Effector CD8-positive, alpha-beta T cell (primary cell): ENCODE data around the gene SHROOM4.

Experiments
- DNase-seq: peaks from one replicate; lab custom pipeline; 2025; lab: John Stamatoyannopoulos, UW

SHROOM4 gene

DNA sequence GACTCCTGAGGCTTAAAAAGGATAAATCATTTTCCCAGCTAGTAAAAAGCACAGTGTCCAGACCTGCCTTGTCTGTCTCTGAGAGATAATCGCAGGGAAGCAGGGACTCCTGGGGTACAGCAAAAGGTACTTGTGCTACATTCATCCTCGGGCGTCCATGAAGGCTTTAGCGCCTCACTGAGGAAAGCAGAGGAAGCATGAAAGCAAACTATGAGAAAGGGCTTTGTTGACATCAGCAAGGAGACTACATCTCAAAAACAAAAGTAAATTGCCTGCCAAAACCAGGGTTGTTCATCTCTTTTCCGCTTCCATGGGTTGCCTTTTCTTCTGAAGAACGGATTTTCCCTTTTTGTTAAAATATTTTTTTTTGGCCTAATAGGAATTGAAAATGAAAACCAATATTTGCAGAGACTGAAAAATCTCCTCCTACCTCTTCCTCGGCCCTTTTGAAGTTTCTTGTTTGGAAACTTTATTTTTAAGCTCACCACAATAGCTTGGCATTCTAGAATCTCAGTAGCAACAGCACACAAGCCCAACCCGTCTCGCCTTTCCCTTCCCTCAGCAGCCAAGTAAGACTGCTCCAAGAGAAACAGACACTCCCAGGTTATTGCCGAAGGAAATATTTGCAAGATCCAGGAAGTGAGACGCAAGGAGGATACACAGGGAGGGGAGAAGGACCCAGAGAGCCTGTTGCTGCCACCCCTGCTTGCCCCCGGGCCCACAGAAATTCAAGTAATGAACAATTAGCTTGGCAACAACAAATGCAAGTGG lies 195.0 kb downstream of the SHROOM4 start:
- no peak for DNase-seq

DNA sequence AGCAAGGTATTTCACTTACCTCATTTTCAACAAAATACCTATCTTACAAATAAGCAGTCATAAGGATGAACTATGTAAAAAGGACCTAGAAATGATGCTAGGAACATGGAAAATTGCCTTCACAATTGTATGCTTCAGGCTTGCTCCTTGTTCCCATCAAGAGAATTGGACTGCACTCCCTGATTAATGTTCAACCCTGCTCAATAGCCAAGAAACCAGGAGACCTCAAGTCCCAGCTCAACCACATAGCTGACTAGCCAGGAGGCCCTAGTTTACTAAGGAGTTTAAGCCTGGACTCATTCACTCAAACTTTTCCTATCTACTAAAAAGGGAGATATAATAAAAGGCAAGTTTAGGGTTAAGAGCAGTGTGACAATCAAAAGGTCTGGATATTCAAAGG lies 196.8 kb downstream of the SHROOM4 start:
- DNase-seq, result no peak

DNA sequence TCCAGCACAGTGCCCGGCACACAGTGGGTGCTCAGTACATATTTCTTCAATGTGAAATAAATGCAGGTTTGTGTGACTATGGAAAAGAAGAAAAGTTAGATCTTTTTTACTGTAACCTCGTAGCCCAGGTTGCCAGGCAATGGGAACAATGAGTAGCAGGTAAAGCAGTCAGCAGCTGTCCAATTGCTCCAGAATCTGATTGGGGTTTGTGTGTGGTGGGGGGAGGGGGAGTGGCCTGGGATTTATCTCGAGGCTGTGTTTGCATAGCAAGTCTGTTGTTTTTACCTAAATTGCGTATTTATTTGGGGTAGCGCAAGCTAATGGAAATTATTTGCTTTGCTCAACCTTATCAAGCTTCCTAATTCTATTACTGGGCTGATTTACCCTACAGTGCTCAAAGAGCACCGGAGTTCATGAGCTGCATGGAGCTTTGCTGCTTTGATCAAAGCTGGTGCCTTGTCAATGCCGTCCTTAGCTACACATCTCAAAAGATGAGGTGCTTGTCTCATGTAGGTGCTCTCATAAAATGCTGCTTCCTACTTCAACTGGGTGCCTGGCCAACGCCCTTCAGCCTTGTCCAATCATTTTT lies 198.3 kb downstream of the SHROOM4 start:
- no peak for DNase-seq

DNA sequence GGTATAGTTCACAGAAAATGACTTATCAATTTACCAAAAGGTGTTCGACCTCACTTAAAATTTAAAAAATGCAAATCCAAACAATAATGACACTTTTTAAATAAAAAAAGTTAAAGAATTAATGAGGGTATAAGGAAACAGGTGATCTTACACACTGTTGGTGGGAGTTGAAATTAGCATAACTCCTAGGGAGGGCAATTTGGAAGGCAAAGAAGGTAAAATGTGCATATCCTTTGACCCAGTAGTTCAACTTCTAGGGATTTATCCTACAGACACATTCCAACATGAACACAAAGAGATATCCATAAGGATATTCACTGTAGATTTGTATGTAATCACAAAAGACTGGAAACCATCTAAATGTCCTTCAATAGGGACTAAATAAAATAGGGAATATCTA lies 199.5 kb downstream of the SHROOM4 start:
- DNase-seq, result no peak

DNA sequence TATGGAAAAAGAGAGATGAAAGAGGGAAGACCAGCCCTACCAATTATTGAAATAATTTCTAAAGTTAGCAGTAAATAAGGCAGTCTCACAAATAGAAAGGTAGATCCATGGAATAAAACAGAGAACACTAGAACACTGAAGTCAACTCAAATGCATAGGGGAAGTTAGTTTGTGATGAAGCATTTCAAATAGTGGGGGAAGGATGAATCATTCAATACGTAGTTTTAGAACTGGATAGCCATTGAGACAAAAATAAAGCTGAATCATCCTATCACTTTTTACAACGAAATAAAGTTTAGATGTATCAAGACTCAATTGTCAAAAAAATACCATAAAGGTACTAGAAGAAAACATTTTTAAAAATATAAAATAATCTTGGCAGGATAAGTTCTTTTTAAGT lies 200.1 kb downstream of the SHROOM4 start:
- no peak for DNase-seq

DNA sequence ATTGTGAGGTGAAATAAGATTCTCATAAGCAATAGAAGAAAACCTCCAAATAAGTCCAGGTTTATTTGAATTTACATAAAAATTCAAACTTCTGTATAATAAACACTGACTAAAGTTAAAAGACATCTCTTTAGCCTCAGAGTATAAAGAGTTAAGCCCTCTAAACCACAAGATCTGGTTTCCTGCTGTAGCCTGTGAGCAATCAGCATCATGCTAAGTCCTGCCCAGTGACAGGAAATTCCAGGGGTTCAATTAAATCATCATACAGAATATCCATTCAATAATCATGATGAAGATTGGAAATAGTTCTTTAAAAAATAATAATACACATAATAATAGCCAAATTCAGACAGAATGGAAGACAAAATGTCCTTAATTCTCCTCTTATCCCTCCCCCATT lies 204.2 kb downstream of the SHROOM4 start:
- no peak for DNase-seq

DNA sequence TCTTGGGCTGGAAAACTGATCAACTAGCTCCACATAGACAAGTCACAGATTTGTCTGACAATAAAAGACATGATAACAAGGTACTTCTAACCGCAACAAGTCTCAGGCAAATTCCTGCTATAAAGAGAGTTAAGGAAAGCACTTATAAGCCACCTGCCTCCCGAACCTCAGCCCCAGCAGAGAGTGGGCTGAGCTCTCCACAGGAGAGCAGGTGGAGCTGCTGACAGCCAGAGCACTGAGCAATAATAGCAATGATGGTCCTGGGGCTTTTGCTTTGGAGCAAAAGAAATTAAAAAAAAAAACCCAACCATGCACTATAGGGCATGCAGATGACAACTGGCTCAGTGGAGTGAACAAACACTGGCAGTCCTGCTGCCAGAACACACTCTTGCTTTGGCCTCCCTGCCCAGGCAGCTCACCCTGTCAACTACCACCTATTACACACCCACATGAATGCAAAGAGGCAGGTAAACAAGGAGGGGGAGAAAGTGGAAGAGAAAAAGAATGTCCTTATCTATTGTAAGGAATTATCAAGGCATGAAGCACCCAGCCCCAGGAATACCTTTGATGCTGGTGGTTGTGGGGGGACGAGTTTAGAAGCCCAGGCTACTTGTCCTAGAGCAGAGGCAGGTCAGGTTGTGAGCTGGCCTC lies 207.6 kb downstream of the SHROOM4 start:
- DNase-seq, result no peak

DNA sequence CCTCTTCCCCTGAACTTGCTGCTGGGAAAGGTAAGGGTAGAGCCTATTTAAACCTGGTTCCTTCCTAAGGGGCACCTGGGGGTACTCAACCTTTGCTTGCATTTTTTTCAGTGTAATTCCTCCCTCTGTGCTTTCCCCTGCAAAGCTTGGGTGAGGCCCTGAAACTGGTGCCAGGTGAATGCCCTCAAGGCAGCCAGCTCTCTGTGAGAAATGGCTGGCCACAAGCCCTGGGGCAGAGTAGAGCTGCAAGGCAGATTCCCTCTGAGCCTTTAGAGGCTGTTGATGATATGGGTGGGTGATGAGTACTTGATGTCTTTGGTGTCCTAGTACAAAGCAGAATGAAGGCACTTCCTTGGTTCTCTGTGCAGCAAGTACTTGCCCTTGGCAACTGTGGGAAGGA lies 217.9 kb downstream of the SHROOM4 start:
- no peak for DNase-seq

DNA sequence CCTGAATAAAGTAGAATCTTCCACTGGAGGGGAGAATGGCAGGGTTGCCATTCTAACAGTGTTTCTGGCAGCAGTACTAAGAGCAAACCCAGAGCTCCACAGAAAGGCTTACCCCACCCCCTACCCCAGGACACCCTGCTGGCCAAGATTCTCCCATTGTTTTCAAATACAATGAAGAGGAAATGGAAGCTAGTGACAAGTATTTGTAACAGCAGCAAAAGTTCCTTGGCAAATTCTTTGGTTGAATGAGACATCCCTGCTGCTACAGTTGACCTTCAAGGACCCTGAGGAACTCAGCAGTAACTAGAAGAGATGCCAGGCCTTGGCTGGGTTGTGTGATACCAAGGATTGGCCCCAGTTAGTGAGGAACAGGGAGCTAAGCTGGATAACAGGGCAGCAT lies 219.2 kb downstream of the SHROOM4 start:
- DNase-seq, result no peak

DNA sequence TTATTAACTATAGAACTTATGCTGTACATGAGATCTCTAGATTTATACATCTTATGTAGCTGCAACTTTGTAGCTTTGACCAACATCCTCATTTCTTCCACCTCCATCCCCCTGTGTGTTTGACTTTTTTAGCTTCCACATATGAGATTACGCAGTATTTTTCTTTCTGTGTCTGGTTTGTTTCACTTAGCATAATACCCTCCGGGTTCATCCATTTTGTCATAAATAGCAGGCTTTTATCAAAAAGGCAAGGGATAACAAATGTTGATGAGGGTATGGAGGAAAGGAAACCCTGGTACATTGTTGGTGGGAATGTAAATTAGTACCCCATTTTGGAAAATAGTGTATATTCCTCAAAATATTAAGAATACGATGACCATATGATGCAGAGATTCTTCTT lies 227.0 kb downstream of the SHROOM4 start:
- DNase-seq, result no peak

DNA sequence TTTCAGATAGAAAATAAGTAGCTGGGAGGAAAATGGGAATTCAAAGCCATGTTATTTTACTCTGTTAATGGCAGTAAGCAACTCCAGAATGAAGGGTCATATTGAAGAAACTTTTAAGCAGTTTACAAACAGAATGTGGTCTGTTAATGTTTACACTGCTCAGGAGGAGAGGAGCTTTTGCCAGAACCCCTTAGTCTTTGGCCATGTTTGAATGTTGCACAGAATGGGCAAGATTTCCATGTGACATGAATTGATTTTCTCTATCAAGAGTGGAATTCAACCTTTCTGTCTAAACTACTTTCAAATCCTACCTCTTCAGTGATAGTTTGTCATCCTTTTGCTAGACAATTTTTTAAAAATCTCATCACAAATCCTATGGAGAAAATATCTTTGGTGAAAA lies 227.6 kb downstream of the SHROOM4 start:
- no peak for DNase-seq

DNA sequence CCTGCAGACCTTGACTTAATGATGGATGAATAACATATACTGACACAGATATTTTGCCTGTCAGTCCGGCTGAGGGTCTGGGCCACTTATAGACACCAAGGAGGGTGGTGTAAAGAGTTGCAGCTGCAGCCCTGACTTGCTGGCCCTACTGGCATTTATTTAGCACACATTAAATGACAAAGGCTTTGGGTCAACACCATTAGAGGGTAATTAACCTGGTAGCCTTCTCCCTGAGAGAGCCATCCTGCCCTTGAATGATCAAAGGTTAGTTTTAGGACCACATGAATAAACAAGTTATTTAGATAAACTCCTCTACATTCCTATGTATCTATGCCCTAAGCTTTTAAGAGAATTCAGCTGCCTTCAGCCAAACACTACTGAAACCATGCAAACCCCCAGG lies 232.6 kb downstream of the SHROOM4 start:
- no peak for DNase-seq

DNA sequence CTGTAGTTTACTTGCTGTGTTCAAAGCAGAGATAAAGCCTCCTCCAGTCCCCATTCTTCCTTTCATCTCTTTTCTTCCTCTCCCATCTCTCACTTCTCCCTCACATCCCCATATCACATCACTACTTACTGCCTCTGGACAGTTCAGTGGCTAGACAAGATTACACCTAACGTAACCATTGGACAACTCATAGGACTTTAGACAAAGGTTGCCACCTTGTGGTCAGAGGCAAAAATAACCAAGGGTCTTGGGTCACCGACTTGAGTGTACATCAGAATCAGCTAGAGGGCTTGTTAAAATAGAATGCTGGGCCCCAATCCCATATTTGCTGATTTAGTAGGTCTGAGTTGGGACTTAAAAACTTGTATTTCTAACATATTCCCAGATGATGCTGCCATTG lies 234.0 kb downstream of the SHROOM4 start:
- DNase-seq, result no peak

DNA sequence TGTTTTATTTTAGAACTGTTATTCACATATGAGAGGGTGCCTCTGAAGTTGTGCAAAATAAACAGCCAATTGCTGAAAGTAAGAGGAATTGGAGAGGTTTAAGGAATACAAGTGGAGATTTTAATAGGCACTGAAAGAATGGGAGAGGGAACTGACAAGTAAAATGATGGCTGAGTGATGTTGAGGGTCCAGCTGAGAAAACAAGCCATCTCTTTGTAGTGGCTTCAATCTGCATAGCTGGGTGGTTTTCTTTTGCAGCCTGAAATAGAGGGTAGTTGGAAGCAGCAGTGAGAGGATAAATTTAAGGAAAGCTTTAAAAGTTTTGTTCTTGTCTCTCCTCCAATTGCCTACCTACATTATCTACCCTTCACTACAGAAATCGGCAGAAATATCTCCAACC lies 236.7 kb downstream of the SHROOM4 start:
- DNase-seq, result no peak

DNA sequence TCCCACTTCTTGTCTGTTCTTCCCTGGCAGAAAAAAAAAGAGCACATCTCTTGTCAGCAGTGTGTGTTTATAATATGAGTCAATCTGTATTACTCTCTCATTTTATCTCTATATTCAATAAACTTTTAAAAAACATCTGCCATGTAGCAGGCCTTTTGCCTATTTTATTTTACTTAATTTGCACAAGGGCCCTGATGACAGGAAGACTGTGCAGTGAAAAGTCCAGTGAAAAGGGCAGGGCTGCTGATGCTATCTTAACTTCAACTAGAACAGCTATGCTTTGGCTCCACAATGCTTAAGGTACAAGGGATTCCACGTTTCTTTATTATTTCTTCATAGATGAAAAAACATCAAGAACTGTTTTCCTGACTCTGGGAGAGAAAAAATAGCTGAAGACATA lies 246.4 kb downstream of the SHROOM4 start:
- DNase-seq, result no peak

DNA sequence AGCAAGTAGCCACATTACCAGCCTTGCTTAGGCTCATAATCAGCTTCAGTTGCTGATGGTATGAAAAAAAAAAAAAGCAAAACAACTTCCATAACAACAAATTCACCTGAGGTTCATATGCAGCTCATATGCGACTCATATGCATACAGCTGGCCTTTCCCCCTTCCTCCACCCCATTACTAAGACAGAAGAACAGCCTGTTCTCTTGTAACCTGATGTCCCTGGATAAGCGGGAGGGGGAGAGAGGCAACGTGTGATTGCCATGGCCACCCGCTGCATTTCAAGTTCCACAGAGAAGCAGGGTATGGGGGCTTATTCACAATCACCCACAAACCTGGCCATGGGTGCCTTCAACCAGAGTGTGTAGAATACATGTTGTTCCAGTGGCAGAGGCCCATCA lies 248.3 kb downstream of the SHROOM4 start:
- DNase-seq, result no peak
